Neutrophil (primary cell): Measurements from ENCODE around the gene ZNF416.

Experiments
- H3K27ac ChIP-seq: fragments of 200-600 bp; sonication (generic); 2 replicates; pipeline ENCODE4 v1.5.1; 2016; ENCODE audit warnings: mild to moderate bottlenecking, moderate library complexity
- H3K27me3 ChIP-seq: fragments of 200-600 bp; sonication (generic); 2 replicates; pipeline ENCODE4 v1.6.0; 2016; ENCODE audit warnings: mild to moderate bottlenecking
- H3K36me3 ChIP-seq: fragments of 200-600 bp; sonication (generic); 2 replicates; pipeline ENCODE4 v1.5.1; 2017
- H3K4me1 ChIP-seq, 2 experiments: fragments of 200-600 bp in 1 of 2; sonication (generic) in 1 of 2; 1 replicate in 1 of 2; 2 replicates in 1 of 2; pipeline versions ENCODE4 v1.5.1 to v1.6.1; 2013 to 2016; ENCODE audit warnings: low read depth in 1 of 2, low read length in 1 of 2, mild to moderate bottlenecking in 1 of 2, moderate library complexity in 1 of 2; ENCODE audit not compliant: control insufficient read depth in 1 of 2, insufficient read depth in 1 of 2
- H3K4me3 ChIP-seq, 2 experiments: fragments of 200-600 bp in 1 of 2; sonication (generic) in 1 of 2; 1 replicate in 1 of 2; 2 replicates in 1 of 2; pipeline ENCODE4 v1.5.1; 2013 to 2016; ENCODE audit warnings: low read depth in 1 of 2, low read length in 1 of 2, mild to moderate bottlenecking in 1 of 2, moderate library complexity in 1 of 2
- H3K9me3 ChIP-seq: fragments of 200-600 bp; sonication (generic); 2 replicates; pipeline ENCODE4 v1.5.1; 2016
- TF ChIP-seq, protein P1 (sequence below): fragments of 200-600 bp; sonication (generic); IDR thresholded peaks from 2 replicates; pipeline ENCODE4 v1.5.1; 2016; ENCODE audit warnings: antibody characterized with exemption

ZNF416 gene

DNA sequence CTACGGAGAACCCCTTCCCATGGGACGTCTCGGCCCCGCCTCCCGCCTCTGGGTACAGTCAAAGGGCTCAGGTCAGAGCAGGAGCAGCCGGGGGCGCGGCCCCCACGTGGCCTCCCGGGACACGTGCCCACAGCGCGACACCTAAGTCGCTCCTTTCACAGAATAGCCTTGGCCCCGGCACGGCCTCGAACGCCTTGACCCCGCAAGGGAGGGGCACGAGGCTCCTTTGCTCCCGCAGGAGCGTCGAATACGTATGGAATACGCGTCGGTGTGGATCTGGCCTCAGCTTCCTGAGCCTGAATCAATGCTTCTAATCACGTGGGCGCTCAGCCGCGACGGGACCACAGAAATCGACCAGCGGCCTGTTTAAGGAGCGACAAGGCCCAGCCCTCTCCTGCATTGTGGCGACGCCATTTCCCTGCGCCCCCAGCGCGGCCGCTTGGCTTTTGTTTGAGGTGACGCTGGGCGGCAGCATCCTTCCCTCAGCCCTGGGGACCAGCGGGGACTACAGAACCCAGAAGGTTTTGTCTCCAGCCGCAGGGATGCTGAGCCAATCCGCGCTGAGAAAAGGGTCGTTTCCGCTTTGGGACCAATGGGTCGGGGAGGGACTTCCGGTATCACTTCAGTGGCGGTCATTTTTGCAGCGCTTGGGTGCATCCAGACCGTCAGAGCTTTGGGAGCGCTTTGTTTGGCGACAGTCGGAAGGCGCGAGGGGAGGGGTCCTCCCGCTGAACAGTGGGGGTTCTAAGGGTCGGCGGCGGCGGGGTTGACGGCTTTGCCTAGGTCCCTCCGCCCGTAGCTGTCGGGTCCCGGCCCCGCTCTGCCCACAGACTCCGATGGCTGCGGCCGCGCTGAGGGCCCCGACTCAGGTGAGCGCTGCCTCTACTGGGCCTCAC is 5.1 kb upstream of the ZNF416 start, which contains the start of gene ZIK1:
ZIK1 (plus strand) TSS at position 625 of the 896 bp plus-strand sequence; CDS start at position 837, 212 bp downstream.
- TF ChIP-seq, protein P1, sequence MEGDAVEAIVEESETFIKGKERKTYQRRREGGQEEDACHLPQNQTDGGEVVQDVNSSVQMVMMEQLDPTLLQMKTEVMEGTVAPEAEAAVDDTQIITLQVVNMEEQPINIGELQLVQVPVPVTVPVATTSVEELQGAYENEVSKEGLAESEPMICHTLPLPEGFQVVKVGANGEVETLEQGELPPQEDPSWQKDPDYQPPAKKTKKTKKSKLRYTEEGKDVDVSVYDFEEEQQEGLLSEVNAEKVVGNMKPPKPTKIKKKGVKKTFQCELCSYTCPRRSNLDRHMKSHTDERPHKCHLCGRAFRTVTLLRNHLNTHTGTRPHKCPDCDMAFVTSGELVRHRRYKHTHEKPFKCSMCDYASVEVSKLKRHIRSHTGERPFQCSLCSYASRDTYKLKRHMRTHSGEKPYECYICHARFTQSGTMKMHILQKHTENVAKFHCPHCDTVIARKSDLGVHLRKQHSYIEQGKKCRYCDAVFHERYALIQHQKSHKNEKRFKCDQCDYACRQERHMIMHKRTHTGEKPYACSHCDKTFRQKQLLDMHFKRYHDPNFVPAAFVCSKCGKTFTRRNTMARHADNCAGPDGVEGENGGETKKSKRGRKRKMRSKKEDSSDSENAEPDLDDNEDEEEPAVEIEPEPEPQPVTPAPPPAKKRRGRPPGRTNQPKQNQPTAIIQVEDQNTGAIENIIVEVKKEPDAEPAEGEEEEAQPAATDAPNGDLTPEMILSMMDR: no peak
- Histone ChIP-seq H3K36me3 (no peaks in the 10 kb centered on the region), H3K4me1 (peaks cover 12 to 17% of the 10 kb centered on the region in 2 experiments), H3K9me3 (peaks cover 16% of the 10 kb centered on the region), H3K27me3 (peaks cover 8% of the 10 kb centered on the region), H3K27ac (no peak within 1 kb of the TSS), H3K4me3 (peak within 1 kb of the TSS; percentile 61 to 74)

DNA sequence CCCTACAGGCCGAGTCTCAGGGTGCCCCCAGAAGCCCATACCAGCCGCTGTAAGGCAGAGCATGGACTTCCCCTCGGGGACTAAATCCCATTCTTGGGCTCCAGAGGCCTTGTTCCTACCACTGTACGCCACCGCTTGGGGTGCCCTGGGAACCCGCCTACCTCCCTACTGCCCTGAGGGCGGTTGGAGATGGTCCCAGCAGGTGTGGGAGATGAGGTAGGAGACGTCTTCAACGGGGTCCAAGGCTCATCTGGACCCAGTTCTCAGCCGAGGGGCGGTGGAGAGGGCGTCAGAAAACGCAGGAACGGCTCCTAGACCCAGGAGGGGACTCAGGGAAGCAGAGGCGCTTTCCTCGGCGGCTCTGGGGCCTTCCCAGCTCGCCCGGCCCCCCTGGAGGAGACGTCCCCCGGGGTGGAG is 4.4 kb upstream of the ZNF416 start:
- Histone ChIP-seq H3K27me3 (peaks cover 8% of the 10 kb centered on the region), H3K4me3 (peak overlapping the region; percentile 61 to 74), H3K27ac (no peak overlapping the region), H3K4me1 (peaks cover 16 to 21% of the 10 kb centered on the region in 2 experiments), H3K36me3 (no peaks in the 10 kb centered on the region), H3K9me3 (peaks cover 16% of the 10 kb centered on the region)
- TF ChIP-seq, protein P1: no peak

DNA sequence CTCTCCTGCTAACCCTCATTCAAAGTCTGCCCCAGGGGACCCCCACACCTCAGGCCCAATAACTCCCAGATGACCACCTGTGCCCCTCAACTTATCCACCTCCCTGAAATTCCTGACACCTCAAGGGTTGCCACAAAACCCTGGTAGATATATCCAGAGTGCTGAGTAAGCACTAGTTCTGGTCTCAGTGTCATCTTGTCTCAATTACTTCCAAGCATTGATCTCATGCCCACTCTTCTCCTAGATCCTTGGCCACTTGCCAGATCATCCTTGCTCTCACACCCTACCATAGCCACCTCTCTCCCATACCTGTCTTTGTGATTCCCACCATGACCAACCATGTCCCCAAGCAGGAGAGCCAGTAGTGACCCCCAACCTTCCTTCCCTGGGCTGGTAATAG is 2.0 kb downstream of the ZNF416 start:
- H3K27ac ChIP-seq: no peak overlapping the region
- peaks cover 43% of the 10 kb centered on the region for H3K9me3 ChIP-seq
- H3K4me3 ChIP-seq: no peak overlapping the region
- peaks cover 7% of the 10 kb centered on the region for H3K36me3 ChIP-seq
- TF ChIP-seq, protein P1: no peak
- H3K27me3 ChIP-seq: no peaks in the 10 kb centered on the region
- peaks cover 11% of the 10 kb centered on the region in 2 experiments for H3K4me1 ChIP-seq

DNA sequence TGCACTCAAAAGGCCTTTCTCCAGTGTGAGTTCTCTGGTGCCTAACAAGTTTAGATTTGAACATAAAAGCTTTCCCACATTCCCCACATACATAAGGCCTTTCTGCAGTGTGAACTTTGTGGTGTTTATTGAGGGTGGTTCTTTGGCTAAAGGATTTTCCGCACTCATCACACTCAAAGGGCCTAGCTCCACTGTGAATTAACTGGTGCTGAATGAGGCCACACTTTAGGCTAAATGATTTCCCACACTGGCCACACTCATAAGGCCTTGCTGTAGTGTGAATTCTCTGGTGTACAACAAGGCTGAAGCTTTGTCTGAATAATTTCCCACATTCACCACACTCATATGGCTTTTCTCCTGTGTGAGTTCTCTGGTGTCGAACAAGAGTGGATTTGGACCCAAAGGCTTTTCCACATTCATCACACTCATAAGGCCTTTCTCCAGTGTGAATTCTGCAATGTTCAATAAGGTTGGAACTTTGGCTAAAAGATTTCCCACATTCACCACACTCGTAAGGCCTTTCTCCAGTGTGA is 6.2 kb downstream of the ZNF416 start:
- Histone ChIP-seq H3K4me3 (no peak overlapping the region), H3K36me3 (peaks cover 7% of the 10 kb centered on the region), H3K9me3 (peaks cover 65% of the 10 kb centered on the region), H3K27ac (no peak overlapping the region), H3K27me3 (no peaks in the 10 kb centered on the region), H3K4me1 (no peaks in the 10 kb centered on the region)
- TF ChIP-seq, protein P1: no peak

DNA sequence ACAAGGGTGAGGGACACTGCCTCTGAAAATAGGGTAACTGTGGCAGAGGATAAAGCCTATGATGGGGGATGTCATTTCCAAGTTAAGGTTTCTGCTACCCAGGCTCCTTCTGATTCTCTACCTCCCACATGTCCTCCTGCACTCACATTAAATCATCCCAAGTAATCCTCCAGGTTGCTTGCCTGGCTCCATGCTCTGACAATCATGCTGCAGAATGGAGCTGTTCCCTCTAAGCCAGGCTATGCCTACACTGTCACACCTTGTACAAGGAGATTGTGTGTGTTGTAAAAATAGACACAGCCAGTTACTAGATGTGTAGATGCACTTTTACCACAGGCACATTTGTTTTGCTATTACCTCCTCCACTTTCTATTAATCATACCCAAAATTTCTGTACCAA is 8.0 kb downstream of the ZNF416 start:
- TF ChIP-seq, protein P1: no peak
- Histone ChIP-seq H3K4me3 (no peak overlapping the region), H3K36me3 (peaks cover 7% of the 10 kb centered on the region), H3K4me1 (no peaks in the 10 kb centered on the region), H3K9me3 (peaks cover 76% of the 10 kb centered on the region), H3K27me3 (no peaks in the 10 kb centered on the region), H3K27ac (no peak overlapping the region)
